ENCODE results near the gene LRWD1.
"Not testable (repeated sequence)": the region's sequence is repeated elsewhere in the genome, so short reads cannot be mapped to it uniquely, and the experiment has no call there.

The LRWD1 gene

GRCh38 chr7:102498321-102498720, 33.5 kb downstream of the LRWD1 start:
- not testable (repeated sequence) for DNase-seq (ENCODE audit: low spot score)

GRCh38 chr7:102503141-102503540, 38.4 kb downstream of the LRWD1 start:
- DNase-seq (ENCODE audit: low spot score): not testable (repeated sequence)

DNA sequence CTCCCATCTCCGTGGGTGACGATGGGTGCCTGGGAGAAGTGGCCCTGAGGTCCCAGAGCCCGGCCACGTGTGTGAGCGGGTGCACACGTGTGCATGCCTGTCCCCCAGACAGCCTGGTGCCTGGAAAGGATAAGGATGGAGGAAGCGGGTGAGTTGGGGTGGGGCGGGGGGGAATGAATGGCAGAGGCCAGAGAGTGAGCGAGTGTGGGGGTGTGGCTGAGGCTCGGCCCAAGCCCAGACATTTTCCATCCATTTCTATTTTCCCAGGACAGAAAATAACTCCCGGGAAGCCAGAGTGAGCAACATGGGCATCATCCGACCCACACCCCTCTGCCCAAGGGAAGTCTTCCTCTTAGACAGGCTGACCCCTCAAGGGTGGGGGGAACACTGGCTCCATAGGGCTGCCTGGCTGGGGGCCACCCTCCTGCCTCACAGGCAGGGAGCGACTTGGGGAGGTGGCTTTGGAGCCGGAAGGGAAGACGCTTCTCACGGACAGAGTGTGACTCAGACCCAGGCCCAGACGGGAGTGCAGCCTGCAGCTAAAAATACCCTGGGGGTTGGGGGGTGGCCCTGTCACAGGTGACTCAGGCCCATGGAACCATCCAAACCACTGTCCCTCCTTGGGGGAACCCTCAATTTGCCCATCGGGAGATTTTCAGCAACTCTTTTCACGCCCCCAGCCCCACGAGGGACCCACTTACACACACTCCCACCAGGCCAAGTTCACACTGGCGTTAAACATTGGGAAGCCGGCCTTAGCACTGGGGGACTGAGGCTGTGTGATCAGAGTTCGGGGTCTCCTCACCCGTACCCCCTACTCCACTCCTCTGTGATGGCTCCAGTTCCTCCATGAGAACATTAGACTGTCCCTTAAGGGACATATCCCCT, 40.8 kb downstream of the LRWD1 start:
- DNase-seq (ENCODE audit: low spot score): not testable (repeated sequence)

DNA sequence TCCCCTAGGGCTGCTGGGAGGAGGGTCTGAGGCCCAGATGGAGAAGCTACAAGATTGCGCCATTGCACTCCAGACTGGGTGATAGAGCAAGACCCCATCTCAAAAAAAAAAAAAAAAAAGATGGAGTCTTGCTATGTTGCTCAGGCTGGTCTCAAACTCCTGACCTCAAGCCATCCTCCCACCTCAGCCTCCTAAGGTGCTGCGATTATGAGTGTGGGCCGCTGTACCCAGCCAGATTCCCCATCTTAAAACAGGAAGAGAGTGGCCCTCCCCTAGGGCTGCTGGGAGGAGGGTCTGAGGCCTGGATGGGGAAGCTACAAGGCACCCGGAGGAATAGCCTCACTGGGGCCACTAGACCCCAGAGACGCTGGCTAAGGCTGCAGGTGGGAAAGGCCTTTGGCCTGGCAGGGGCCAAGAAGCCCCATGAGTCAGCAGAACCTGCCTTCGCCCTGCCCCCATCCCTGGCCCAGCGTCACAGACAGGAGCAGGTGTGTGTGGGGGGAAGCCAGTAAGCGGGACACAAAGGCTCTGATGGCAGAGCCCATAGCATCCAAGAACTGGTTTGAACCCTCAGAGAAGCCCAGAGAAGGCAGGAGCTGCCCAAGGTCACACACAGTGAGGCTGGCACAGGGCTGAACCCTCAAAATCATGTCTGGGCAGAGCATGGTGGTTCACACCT, 42.8 kb downstream of the LRWD1 start:
- DNase-seq (ENCODE audit: low spot score): not testable (repeated sequence)

DNA sequence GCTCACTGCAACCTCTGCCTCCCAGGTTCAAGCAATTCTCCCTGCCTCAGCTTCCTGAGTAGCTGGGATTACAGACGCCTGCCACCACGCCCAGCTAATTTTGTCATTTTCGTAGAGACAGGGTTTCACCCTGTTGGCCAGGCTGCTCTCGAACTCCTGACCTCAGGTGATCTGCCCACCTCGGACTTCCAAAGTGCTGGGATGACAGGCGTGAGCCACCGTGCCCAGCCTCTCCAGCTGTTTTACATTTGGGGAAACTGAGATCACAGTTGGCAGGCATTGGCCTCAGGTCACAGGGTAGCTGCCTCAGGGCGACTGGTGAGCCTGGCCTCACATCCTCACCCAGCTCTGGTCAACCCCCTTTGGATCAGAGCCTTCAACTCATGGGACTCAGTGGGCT, 45.8 kb downstream of the LRWD1 start:
- DNase-seq (ENCODE audit: low spot score): not testable (repeated sequence)

DNA sequence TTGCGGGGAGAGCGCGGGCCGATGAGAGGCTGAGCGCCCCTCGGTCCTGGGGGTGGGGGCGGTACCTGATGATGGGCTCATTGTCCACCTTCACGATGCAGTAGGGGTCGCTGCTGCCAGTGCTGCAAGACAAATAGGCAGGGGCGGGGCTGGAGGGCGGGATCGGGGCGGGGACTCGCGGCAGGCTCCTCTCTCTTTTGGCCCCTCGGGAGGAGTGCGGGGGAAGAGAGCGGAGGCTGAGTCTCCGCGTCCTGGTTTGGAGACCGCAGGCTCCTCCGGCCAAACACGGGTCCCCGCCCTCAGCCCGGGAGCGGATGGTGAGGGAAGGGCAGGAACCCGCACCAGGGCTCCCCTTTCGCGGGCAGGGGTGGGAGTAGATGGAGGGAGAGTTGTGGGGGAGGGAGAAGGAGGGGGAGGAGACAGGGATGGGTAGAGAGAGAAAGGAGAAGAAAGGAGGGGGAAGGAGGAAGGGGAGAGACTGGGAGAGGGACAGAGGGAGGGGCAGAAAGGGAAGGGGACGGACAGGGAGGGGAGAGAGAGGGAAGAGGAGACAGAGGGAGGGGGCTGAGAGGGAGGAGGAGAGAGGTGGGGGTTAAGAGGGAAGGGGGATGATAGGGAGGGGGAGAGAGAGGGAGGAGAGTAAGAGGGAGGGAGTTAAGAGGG, 47.2 kb downstream of the LRWD1 start:
- not testable (repeated sequence) for DNase-seq (ENCODE audit: low spot score)

- DNase-seq (ENCODE audit: low spot score): not testable (repeated sequence)
These were observed 47.9 kb downstream of the LRWD1 start for GRCh38 chr7:102512642-102513221.

DNA sequence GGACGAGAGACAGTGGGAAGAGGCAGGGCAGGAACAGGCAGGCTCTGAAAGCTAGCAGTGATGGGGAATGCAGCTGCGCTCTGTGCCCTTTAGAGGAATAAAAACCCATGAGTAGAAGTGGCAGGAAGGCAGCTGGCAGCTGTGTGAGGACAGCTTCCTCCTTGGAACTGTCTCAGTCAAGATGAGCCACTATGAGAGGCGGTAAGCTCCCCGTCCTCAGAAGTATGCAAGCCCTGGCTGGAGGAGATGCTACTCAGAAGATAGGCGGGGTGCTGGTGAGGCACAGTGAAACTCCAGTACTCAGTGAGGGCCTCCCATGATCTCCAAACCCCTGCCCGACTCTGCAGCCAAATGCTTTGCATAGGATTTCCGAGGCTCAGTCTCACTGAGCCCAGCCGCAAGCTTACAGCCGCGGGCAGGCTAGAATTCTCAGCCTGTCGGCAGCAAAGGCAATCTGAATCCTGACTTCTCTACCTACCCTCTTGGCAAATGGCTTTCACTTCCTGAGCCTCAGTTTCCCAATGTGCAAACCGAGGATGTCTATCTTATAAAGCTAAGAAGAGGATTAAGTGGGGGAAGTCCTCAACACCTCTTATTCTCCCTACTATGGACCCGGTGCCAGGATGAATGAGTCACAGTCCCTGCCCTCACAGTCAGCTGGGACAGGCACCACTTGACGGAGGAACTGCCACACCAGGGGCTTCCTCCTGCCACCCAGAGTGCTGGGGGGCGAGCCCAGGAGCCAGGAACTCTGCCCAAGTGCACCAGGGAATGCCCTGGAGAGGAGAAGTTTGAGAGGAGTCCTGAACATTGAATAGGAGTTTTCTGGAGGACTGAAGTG, 50.3 kb downstream of the LRWD1 start:
- DNase-seq (ENCODE audit: low spot score): not testable (repeated sequence)

GRCh38 chr7:102515889-102516288, 51.1 kb downstream of the LRWD1 start:
- not testable (repeated sequence) for DNase-seq (ENCODE audit: low spot score)

- DNase-seq (ENCODE audit: low spot score): not testable (repeated sequence)
These were observed 52.2 kb downstream of the LRWD1 start for GRCh38 chr7:102516951-102517350.

DNA sequence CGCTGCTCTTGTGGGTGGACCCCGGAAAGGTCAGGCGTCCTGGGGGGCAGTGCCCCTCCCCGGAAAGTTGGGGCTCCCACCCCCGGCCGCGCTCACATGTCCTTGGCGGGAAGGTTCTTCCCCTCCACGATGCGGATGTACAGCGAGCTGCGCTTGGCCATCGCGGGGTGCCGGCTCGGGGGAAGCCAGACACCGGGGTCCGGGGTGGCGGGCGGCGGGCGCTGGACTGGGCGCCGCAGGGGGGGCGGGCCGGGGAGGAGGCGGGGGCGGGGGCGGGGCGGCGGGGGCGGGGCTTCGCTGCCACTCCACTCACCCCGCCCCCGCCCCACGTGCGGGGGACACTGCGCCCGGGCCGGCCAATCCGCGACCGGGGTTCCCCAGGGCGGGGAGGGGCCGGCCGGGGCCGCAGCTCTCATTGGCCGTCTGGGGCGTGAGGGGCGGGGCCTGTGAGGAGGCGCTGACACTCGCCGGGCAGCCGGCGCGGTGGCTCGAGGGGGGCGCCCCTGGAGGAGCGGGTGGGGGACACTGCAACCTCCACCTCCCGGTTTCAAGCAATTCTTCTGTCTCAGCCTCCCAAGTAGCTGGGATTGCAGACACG, 52.9 kb downstream of the LRWD1 start, which contains the start of gene RASA4B:
Gene RASA4B, minus strand, starts transcription at position 228 of the 598 bp plus-strand sequence. Its CDS starts 67 bp downstream, at position 161.
- not testable (repeated sequence) for DNase-seq (ENCODE audit: low spot score)

GRCh38 chr7:102520797-102521196, 56.0 kb downstream of the LRWD1 start:
- DNase-seq (ENCODE audit: low spot score): not testable (repeated sequence)

Data from AG08395 (cell line).